CD4-positive, CD25-positive, alpha-beta regulatory T cell (primary cell): ENCODE data around the gene ARHGAP6. TPM values are rescaled to one million over a fixed set of nuclear protein-coding genes. Genes with fewer than 3 reads are reported as not detected.

Experiments used
- ATAC-seq, 2 donors: fragments of 150-1000 bp; cut with Tn5 transposase; one replicate each; pipeline ENCODE4 v1.10.0; 2021; ENCODE audit warnings: low read depth in 2 of 2, moderate number of reproducible peaks in 2 of 2, moderate library complexity in 1 of 2
- DNase-seq, 3 donors: peaks; one replicate each; pipeline versions ENCODE4 v3.0.0 to v3.0.0-alpha.2; 2012 to 2022; ENCODE audit warnings: mixed read lengths in 1 of 3
- H3K27ac ChIP-seq: one replicate; pipeline ENCODE4 v1.7.0; 2013; ENCODE audit warnings: mild to moderate bottlenecking, low read length; ENCODE audit not compliant: insufficient read depth, poor library complexity, severe bottlenecking
- H3K27me3 ChIP-seq: one replicate; pipeline ENCODE4 v1.7.0; 2013; ENCODE audit warnings: low read length; ENCODE audit not compliant: control insufficient read depth, insufficient read depth
- H3K36me3 ChIP-seq: one replicate; pipeline ENCODE4 v1.7.0; 2013; ENCODE audit warnings: mild to moderate bottlenecking, low read length, moderate library complexity; ENCODE audit not compliant: control insufficient read depth, insufficient read depth
- H3K4me1 ChIP-seq: 2 replicates; pipeline ENCODE4 v1.7.0; 2013; ENCODE audit warnings: mild to moderate bottlenecking, low read length; ENCODE audit not compliant: insufficient read depth, control insufficient read depth, poor library complexity, severe bottlenecking
- H3K4me3 ChIP-seq: one replicate; pipeline ENCODE4 v1.7.0; 2013; ENCODE audit warnings: low read depth, mild to moderate bottlenecking, low read length, moderate library complexity
- H3K9me3 ChIP-seq, 2 experiments: 1 replicate in 1 of 2; 2 replicates in 1 of 2; pipeline ENCODE4 v1.7.0; 2013; ENCODE audit warnings: low read length in 2 of 2, mild to moderate bottlenecking in 1 of 2, moderate library complexity in 1 of 2; ENCODE audit not compliant: control insufficient read depth in 2 of 2
- H3K27ac Mint-ChIP-seq, 3 donors: one replicate each; pipeline ENCODE4 v1.8.0; 2020 to 2022; ENCODE audit warnings: mild to moderate bottlenecking in 3 of 3, mixed read lengths in 3 of 3, moderate library complexity in 2 of 3
- H3K27me3 Mint-ChIP-seq: one replicate; pipeline ENCODE4 v1.8.0; 2022; ENCODE audit warnings: mild to moderate bottlenecking, mixed read lengths
- H3K36me3 Mint-ChIP-seq: one replicate; pipeline ENCODE4 v1.8.0; 2020; ENCODE audit warnings: mixed read lengths
- H3K4me1 Mint-ChIP-seq, 4 donors: one replicate each; pipeline ENCODE4 v1.8.0; 2020 to 2022; ENCODE audit warnings: mixed read lengths in 4 of 4, mild to moderate bottlenecking in 1 of 4
- H3K4me3 Mint-ChIP-seq, 4 donors: one replicate each; pipeline ENCODE4 v1.8.0; 2020 to 2022; ENCODE audit warnings: mild to moderate bottlenecking in 4 of 4, mixed read lengths in 4 of 4, moderate library complexity in 3 of 4
- H3K9me3 Mint-ChIP-seq, 7 donors: one replicate each; pipeline ENCODE4 v1.8.0; 2020 to 2022; ENCODE audit warnings: mixed read lengths in 7 of 7, mild to moderate bottlenecking in 3 of 7, moderate library complexity in 2 of 7
- polyA plus RNA-seq, 4 donors: library from polyadenylated mRNA; unstranded; fragments of 300-500 nt; fragmentation: Illumina TruSeq; gene quantifications; one replicate each; pipeline ENCODE4 v1.2.3, GENCODE V29; 2021
- total RNA-seq: library from RNA; stranded (reverse); gene quantifications from one replicate; pipeline ENCODE4 v1.2.3, GENCODE V29; 2022

Gene ARHGAP6
- total and polyA plus RNA-seq, 5 donors from 2014 or later, result 1.8 TPM; not detected in 4

DNA sequence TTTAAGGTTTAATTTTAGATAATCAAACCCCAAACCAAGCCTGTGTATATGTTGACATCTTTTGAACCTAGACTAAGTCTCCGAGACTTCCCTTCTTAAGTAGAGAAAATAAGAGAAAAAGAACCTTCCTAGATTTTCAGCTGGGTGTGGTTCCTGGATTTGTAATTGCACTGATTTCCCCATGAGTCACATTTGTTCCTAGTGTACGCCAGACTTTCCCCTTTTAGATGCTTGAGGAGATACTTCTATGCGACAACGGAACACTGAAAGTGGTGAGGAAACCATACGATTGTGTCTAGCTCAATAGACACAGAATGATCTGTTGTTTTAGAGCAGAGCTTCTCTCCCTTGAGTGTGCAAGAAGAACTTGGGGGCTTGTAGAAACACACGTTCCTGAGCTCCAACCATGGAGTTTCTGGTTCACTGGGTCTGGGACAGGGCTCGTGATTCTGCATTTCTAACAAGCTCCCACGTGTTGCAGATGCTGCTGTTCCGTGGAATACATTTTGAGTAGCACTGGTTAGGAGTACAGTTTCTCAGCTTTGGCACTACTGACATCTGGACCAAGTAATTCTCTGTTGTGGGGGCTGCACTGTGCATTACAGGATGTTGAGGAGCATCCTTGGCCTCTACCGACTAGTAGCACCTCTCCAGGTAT is 285.4 kb downstream of the ARHGAP6 start:
- Histone ChIP-seq H3K4me3 (no peak overlapping the region), H3K36me3 (no peaks in the 10 kb centered on the region), H3K27ac (no peak overlapping the region), H3K4me1 (no peaks in the 10 kb centered on the region), H3K9me3 (no peaks in the 10 kb centered on the region), H3K27me3 (no peaks in the 10 kb centered on the region)
- ATAC-seq, result no peak
- no peaks in the 10 kb centered on the region for H3K27me3 Mint-ChIP-seq
- H3K36me3 Mint-ChIP-seq, result no peaks in the 10 kb centered on the region
- no peak overlapping the region for H3K27ac Mint-ChIP-seq
- no peaks in the 10 kb centered on the region for H3K4me1 Mint-ChIP-seq
- H3K4me3 Mint-ChIP-seq, result no peak overlapping the region
- no peak for DNase-seq
- peaks cover 0 to 4% (median 0%) of the 10 kb centered on the region in 7 donors for H3K9me3 Mint-ChIP-seq

DNA sequence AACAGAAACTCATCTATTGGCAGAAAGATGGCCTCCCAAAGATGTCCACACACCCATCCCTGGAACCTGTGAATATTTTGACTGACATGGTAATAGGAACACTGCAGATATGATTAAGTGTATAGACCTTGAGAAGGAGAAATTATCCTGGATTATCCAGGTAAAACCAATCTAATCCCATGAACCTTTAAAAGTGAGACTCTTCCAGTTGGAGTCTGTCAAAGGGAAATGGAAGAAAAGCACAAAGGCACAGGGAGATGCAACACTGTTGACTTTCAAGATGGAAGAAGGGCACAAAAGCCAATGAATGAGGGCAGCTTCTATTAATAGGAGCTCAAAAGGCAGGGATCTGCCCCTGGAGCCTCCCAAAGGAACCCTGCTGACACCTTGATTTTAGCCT is 289.6 kb downstream of the ARHGAP6 start:
- no peak for DNase-seq
- Histone ChIP-seq H3K9me3 (no peaks in the 10 kb centered on the region), H3K4me3 (no peak overlapping the region), H3K4me1 (no peaks in the 10 kb centered on the region), H3K27me3 (no peaks in the 10 kb centered on the region), H3K36me3 (no peaks in the 10 kb centered on the region), H3K27ac (no peak overlapping the region)
- ATAC-seq, result no peak
- H3K4me1 Mint-ChIP-seq, result no peaks in the 10 kb centered on the region
- H3K36me3 Mint-ChIP-seq, result no peaks in the 10 kb centered on the region
- no peak overlapping the region for H3K4me3 Mint-ChIP-seq
- H3K27me3 Mint-ChIP-seq, result no peaks in the 10 kb centered on the region
- peaks cover 0 to 4% (median 0%) of the 10 kb centered on the region in 7 donors for H3K9me3 Mint-ChIP-seq
- H3K27ac Mint-ChIP-seq, result no peak overlapping the region

DNA sequence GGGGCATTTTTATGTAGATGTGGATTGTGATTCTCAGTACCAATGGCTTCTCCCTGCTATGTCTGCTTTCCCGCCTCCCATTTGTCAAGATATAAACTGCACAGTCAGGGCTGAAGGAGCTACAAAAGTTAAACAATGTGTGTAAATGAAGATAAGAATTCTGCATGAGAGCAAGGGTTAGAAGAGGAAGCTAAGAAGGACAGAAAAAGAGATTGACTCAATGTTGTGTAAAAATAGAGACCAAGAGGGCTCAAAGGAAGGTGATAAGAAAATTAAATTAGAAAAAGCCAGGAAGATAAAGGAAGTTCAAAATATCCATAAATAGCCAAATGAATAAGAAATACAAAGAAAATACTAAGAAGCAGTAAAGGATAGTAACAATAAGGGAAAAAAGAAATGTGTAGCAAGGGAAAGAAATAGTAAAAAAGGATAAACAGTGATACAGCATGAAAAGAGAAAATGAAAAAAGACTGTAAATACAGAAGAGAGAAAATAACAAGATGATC is 290.1 kb downstream of the ARHGAP6 start:
- Mint-ChIP-seq H3K9me3 (peaks cover 0 to 4% (median 0%) of the 10 kb centered on the region in 7 donors), H3K27me3 (no peaks in the 10 kb centered on the region), H3K4me3 (no peak overlapping the region), H3K36me3 (no peaks in the 10 kb centered on the region), H3K27ac (no peak overlapping the region), H3K4me1 (no peaks in the 10 kb centered on the region)
- no peaks in the 10 kb centered on the region for H3K36me3 ChIP-seq
- no peaks in the 10 kb centered on the region for H3K4me1 ChIP-seq
- DNase-seq (no peak), ATAC-seq (no peak)
- no peaks in the 10 kb centered on the region for H3K9me3 ChIP-seq
- no peak overlapping the region for H3K27ac ChIP-seq
- no peak overlapping the region for H3K4me3 ChIP-seq
- no peaks in the 10 kb centered on the region for H3K27me3 ChIP-seq

DNA sequence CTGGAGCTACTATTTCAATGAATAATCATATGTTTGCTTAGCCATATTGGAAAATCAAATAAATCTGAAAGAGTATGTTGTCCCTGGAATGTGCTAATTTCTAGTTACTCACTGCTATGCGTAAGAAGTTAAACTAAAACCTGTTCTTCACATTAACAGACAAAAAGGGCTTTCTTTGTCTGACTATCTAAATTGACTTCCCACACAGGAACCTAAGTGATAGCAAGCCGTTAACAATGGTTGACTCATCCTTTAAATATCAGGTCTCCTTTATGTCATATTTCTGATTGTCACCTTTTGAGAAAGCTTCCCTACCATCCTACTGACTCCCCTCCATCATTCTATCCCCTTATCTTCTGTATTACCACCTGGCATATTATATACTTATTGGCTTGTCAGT is 291.1 kb downstream of the ARHGAP6 start:
- H3K9me3 Mint-ChIP-seq, result peaks cover 0 to 4% (median 0%) of the 10 kb centered on the region in 7 donors
- DNase-seq (no peak), ATAC-seq (no peak)
- Histone ChIP-seq H3K4me1 (no peaks in the 10 kb centered on the region), H3K36me3 (no peaks in the 10 kb centered on the region), H3K9me3 (no peaks in the 10 kb centered on the region), H3K4me3 (no peak overlapping the region), H3K27me3 (no peaks in the 10 kb centered on the region), H3K27ac (no peak overlapping the region)
- H3K4me3 Mint-ChIP-seq, result no peak overlapping the region
- H3K4me1 Mint-ChIP-seq, result no peaks in the 10 kb centered on the region
- H3K27me3 Mint-ChIP-seq, result no peaks in the 10 kb centered on the region
- H3K36me3 Mint-ChIP-seq, result no peaks in the 10 kb centered on the region
- H3K27ac Mint-ChIP-seq, result no peak overlapping the region

DNA sequence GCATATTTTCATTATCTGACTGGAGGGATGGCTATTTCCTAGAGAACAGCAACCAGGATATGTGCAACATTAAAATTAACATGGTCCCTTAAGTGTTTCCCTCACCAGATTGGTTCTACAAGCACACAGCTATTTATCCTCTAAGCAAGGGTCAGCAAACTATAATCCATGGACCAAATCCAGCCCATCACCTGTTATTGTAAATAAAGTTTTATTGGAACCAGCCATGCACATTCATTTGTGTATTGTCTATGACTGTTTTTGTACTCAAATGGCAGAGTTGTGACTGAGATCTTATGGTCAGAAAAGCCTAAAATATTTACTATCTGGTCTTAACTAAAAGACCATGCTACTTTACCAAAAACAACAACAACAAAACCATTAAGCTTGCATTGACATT is 294.6 kb downstream of the ARHGAP6 start:
- Mint-ChIP-seq H3K4me3 (no peak overlapping the region), H3K36me3 (no peaks in the 10 kb centered on the region), H3K27me3 (no peaks in the 10 kb centered on the region), H3K9me3 (peaks cover 0 to 4% (median 0%) of the 10 kb centered on the region in 7 donors), H3K27ac (no peak overlapping the region), H3K4me1 (no peaks in the 10 kb centered on the region)
- no peak for ATAC-seq
- H3K27me3 ChIP-seq, result no peaks in the 10 kb centered on the region
- H3K27ac ChIP-seq, result no peak overlapping the region
- no peak for DNase-seq
- no peaks in the 10 kb centered on the region for H3K9me3 ChIP-seq
- H3K36me3 ChIP-seq, result no peaks in the 10 kb centered on the region
- H3K4me3 ChIP-seq, result no peak overlapping the region
- no peaks in the 10 kb centered on the region for H3K4me1 ChIP-seq

DNA sequence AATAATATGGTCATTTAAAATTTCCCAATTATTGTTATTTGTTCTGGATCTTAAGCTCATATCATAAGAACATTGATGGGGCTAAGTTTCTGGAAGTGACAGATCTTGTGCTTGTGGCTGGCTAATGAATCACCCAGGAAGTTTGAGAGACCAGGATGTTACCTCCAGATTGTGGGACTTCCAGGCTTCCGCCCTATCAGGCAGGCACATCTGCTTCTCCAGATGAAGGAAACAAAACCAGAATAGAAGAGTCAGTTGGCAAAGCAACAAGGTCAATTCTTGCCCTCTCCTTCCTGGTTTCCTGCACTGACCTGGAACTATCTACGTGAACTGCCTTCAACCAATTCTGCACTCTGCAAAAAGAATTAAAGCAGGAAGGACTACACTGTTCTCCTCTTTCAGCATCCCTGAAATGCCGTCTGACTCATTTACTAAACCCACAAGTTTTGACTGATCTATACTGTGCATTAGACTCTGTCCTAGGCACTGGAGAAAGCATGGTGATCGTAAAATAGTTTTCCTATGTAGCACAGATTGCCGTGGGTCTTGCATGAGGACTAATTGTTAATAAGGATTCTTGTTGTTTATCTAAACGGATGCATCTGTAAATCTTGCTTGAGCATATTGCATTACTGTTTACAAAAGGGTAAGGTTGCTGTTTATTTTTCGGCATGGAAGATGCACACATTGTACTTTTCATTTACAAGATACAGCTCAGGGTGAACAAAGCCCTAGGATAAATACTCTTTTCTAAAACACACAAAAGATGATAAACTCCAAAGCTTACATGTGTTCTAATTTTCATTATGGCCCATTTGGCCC is 297.9 kb downstream of the ARHGAP6 start:
- Mint-ChIP-seq H3K36me3 (no peaks in the 10 kb centered on the region), H3K4me3 (no peak overlapping the region), H3K27me3 (no peaks in the 10 kb centered on the region), H3K27ac (peak overlapping the region in 1 of 3 donors; percentile 32), H3K9me3 (peaks cover 0 to 4% (median 3%) of the 10 kb centered on the region in 7 donors), H3K4me1 (no peaks in the 10 kb centered on the region)
- H3K27ac ChIP-seq, result no peak overlapping the region
- no peaks in the 10 kb centered on the region for H3K27me3 ChIP-seq
- DNase-seq (no peak), ATAC-seq (no peak)
- H3K36me3 ChIP-seq, result no peaks in the 10 kb centered on the region
- H3K4me1 ChIP-seq, result no peaks in the 10 kb centered on the region
- H3K4me3 ChIP-seq, result no peak overlapping the region
- no peaks in the 10 kb centered on the region for H3K9me3 ChIP-seq

DNA sequence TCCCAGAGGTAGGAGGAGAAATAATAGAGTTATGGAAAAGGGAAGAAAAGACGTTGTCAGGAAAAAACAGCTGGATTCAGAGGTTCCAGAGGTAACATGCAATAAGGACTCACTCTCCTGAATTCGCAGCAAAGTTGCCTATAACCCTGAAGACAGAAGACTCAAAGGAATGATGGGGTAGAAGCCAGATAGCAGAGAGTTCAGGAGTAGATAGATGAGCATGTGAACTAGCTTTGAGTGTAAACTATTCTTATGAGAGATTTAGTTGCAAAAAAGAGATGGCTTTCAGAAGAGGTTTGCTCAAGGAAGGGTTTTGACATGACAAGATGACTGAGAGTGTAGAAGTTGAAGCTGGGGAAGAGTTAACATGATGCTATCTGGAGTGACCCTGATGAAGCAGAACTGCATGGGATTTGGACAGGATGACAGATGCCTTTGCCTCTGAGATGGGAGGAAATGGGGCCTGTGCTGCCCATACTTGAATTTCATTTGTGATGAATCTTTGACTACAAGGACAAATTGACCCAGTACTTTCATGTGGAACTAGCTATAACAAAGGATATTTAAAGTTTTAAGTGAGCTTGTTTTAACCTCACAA is 298.6 kb downstream of the ARHGAP6 start:
- Mint-ChIP-seq H3K4me1 (no peaks in the 10 kb centered on the region), H3K36me3 (no peaks in the 10 kb centered on the region), H3K4me3 (no peak overlapping the region), H3K9me3 (peaks cover 0 to 7% (median 3%) of the 10 kb centered on the region in 7 donors), H3K27me3 (no peaks in the 10 kb centered on the region), H3K27ac (peak overlapping the region in 1 of 3 donors; percentile 32)
- DNase-seq, result no peak
- Histone ChIP-seq H3K9me3 (no peaks in the 10 kb centered on the region), H3K4me1 (no peaks in the 10 kb centered on the region), H3K4me3 (no peak overlapping the region), H3K27me3 (no peaks in the 10 kb centered on the region), H3K27ac (no peak overlapping the region), H3K36me3 (no peaks in the 10 kb centered on the region)
- no peak for ATAC-seq
